IMR-90 (cell line): ENCODE results near the gene GLIS1. TPM values are rescaled to one million over a fixed set of nuclear protein-coding genes. Genes with fewer than 3 reads are reported as not detected.

Source experiments
- ATAC-seq: fragments of 200-7000 bp; cut with Tn5 transposase; 2 replicates; pipeline ENCODE4 v1.9.1; 2020; ENCODE audit warnings: low read depth, mild to moderate bottlenecking, moderate library complexity
- BruUV-seq: library from RNA; stranded (reverse); fragments of 400-500 nt; replicated peaks from 2 replicates; lab custom pipeline; 2021; lab: Mats Ljungman, UMichigan
- CTCF ChIA-PET: fragments of 300-600 bp; formaldehyde crosslinking; extraction: SDS; loops from one replicate; lab custom pipeline; 2021; ENCODE audit warnings: antibody characterized with exemption; lab: Yijun Ruan, JAX
- POLR2A ChIA-PET: fragments of 300-600 bp; sonication (Branson Sonifier 250); formaldehyde crosslinking; loops from one replicate; lab custom pipeline; 2022; ENCODE audit warnings: antibody characterized with exemption; ENCODE audit not compliant: unreplicated experiment; lab: Charles Lee
- DNase-seq: peaks from one replicate; pipeline ENCODE4 v3.0.0; 2013
- H2AFZ ChIP-seq: replicated peaks from 2 replicates; pipeline ENCODE3; 2013; ENCODE audit warnings: low read length, mild to moderate bottlenecking; ENCODE audit not compliant: poor library complexity
- H2AK5ac ChIP-seq: 2 replicates; pipeline ENCODE4 v1.6.1; 2013; ENCODE audit warnings: low read depth, low read length, inconsistent platforms
- H2AK9ac ChIP-seq: replicated peaks from 2 replicates; pipeline ENCODE3; 2013; ENCODE audit warnings: mild to moderate bottlenecking, low read depth, low read length, moderate library complexity; ENCODE audit not compliant: poor library complexity
- H2BK120ac ChIP-seq: 2 replicates; pipeline ENCODE4 v1.6.1; 2013; ENCODE audit warnings: low read depth, low read length, inconsistent platforms
- H2BK15ac ChIP-seq: 3 replicates; pipeline ENCODE4 v1.6.1; 2013; ENCODE audit warnings: low read depth, low read length, inconsistent platforms
- H2BK20ac ChIP-seq: 2 replicates; pipeline ENCODE4 v1.6.1; 2013; ENCODE audit warnings: low read depth, mild to moderate bottlenecking, inconsistent platforms, low read length, moderate library complexity
- H2BK5ac ChIP-seq: 2 replicates; pipeline ENCODE4 v1.6.1; 2013; ENCODE audit warnings: mild to moderate bottlenecking, low read depth, low read length, inconsistent platforms; ENCODE audit not compliant: poor library complexity, severe bottlenecking
- H3K14ac ChIP-seq: replicated peaks from 2 replicates; pipeline ENCODE4 v1.6.1; 2013; ENCODE audit warnings: low read depth, low read length, inconsistent platforms
- H3K18ac ChIP-seq: 2 replicates; pipeline ENCODE4 v1.6.1; 2013; ENCODE audit warnings: low read depth, low read length, control low read depth
- H3K23ac ChIP-seq: 2 replicates; pipeline ENCODE4 v1.6.1; 2013; ENCODE audit warnings: low read depth, low read length, inconsistent platforms
- H3K27ac ChIP-seq: 2 replicates; pipeline ENCODE4 v1.5.1; 2013; ENCODE audit warnings: mild to moderate bottlenecking, control low read depth, low read length; ENCODE audit not compliant: insufficient read depth
- H3K27me3 ChIP-seq: 2 replicates; pipeline ENCODE4 v1.6.1; 2013; ENCODE audit warnings: low read length; ENCODE audit not compliant: control insufficient read depth, insufficient read depth
- H3K36me3 ChIP-seq: 2 replicates; pipeline ENCODE4 v1.6.1; 2013; ENCODE audit warnings: low read length, mixed read lengths; ENCODE audit not compliant: control insufficient read depth, insufficient read depth
- H3K4ac ChIP-seq: 2 replicates; pipeline ENCODE4 v1.6.1; 2013; ENCODE audit warnings: low read depth, low read length, inconsistent platforms
- H3K4me1 ChIP-seq: 2 replicates; pipeline ENCODE4 v1.6.1; 2013; ENCODE audit warnings: low read length, mixed read lengths; ENCODE audit not compliant: control insufficient read depth, insufficient read depth
- H3K4me2 ChIP-seq: 2 replicates; pipeline ENCODE4 v1.6.1; 2013; ENCODE audit warnings: low read depth, mild to moderate bottlenecking, control low read depth, low read length, moderate library complexity
- H3K4me3 ChIP-seq: 2 replicates; pipeline ENCODE4 v1.5.1; 2013; ENCODE audit warnings: low read depth, mild to moderate bottlenecking, control low read depth, low read length, moderate library complexity; ENCODE audit not compliant: insufficient read depth
- H3K56ac ChIP-seq: 2 replicates; pipeline ENCODE4 v1.6.1; 2013; ENCODE audit warnings: low read length, inconsistent platforms; ENCODE audit not compliant: insufficient read depth; ENCODE audit errors: extremely low read depth
- H3K79me1 ChIP-seq, 2 experiments: 2 replicates each; pipeline ENCODE4 v1.6.1; 2013; ENCODE audit warnings: low read length in 2 of 2, inconsistent platforms in 1 of 2, low read depth in 1 of 2
- H3K9ac ChIP-seq: 2 replicates; pipeline ENCODE4 v1.6.1; 2013; ENCODE audit warnings: low read depth, low read length, control low read depth
- H3K9me1 ChIP-seq: 2 replicates; pipeline ENCODE4 v1.6.1; 2013; ENCODE audit warnings: low read length, inconsistent platforms; ENCODE audit not compliant: insufficient read depth
- H3K9me3 ChIP-seq: 2 replicates; pipeline ENCODE4 v1.6.1; 2013; ENCODE audit warnings: low read length; ENCODE audit not compliant: control insufficient read depth, insufficient read depth
- H4K20me1 ChIP-seq: 2 replicates; pipeline ENCODE4 v1.6.1; 2013; ENCODE audit warnings: low read length, inconsistent platforms; ENCODE audit not compliant: insufficient read depth
- H4K5ac ChIP-seq: 2 replicates; pipeline ENCODE4 v1.6.1; 2013; ENCODE audit warnings: mild to moderate bottlenecking, low read depth, low read length, control low read depth
- H4K8ac ChIP-seq, 2 experiments: 2 replicates each; pipeline ENCODE4 v1.6.1; 2013; ENCODE audit warnings: low read depth in 2 of 2, low read length in 2 of 2, control low read depth in 1 of 2, inconsistent platforms in 1 of 2
- H4K91ac ChIP-seq: 2 replicates; pipeline ENCODE4 v1.6.1; 2013; ENCODE audit warnings: low read depth, low read length, inconsistent platforms; ENCODE audit not compliant: insufficient read depth
- BHLHE40 ChIP-seq: fragments of 150-350 bp; IDR thresholded peaks from 2 replicates; pipeline ENCODE4 v1.6.1; 2016; ENCODE audit warnings: mild to moderate bottlenecking, low read depth, low read length
- CEBPB ChIP-seq: IDR thresholded peaks from 2 replicates; pipeline ENCODE4 v1.6.1; 2012; ENCODE audit warnings: low read depth, low read length, improper control_type of control experiment
- CHD1 ChIP-seq: IDR thresholded peaks from 2 replicates; pipeline ENCODE4 v1.6.1; 2012; ENCODE audit warnings: low read depth, low read length, improper control_type of control experiment
- FOS ChIP-seq: fragments of 150-350 bp; IDR thresholded peaks from 2 replicates; pipeline ENCODE4 v1.6.1; 2016; ENCODE audit warnings: low read depth, low read length
- MAFK ChIP-seq: IDR thresholded peaks from 2 replicates; pipeline ENCODE4 v1.6.1; 2012; ENCODE audit warnings: low read depth, low read length, improper control_type of control experiment
- MAZ ChIP-seq: IDR thresholded peaks from 2 replicates; pipeline ENCODE4 v1.6.1; 2012; ENCODE audit warnings: low read depth, mild to moderate bottlenecking, low read length, improper control_type of control experiment, moderate library complexity, borderline replicate concordance
- MXI1 ChIP-seq: IDR thresholded peaks from 2 replicates; pipeline ENCODE4 v1.6.1; 2012; ENCODE audit warnings: low read depth, mild to moderate bottlenecking, low read length, moderate library complexity, borderline replicate concordance
- NFE2L2 ChIP-seq: fragments of 150-350 bp; IDR thresholded peaks from 2 replicates; pipeline ENCODE4 v1.6.1; 2016; ENCODE audit warnings: low read depth, mild to moderate bottlenecking, low read length
- POLR2A ChIP-seq: IDR thresholded peaks from 2 replicates; pipeline ENCODE4 v1.6.1; 2012; ENCODE audit warnings: mild to moderate bottlenecking, low read depth, low read length
- RAD21 ChIP-seq: IDR thresholded peaks from 2 replicates; pipeline ENCODE4 v1.6.1; 2012; ENCODE audit warnings: low read length, improper control_type of control experiment
- RCOR1 ChIP-seq: IDR thresholded peaks from 2 replicates; pipeline ENCODE4 v1.6.1; 2012; ENCODE audit warnings: mild to moderate bottlenecking, low read length, improper control_type of control experiment; ENCODE audit not compliant: insufficient replicate concordance
- RFX5 ChIP-seq: IDR thresholded peaks from 2 replicates; pipeline ENCODE4 v1.8.0; 2012; ENCODE audit warnings: low read depth, mild to moderate bottlenecking, low read length, moderate library complexity
- WGBS, 2 experiments: methylation state at CpG; one replicate each; pipeline versions ENCODE4 v1.1.5 to v1.1.7; 2013; ENCODE audit warnings: missing lambda C conversion rate in 2 of 2; ENCODE audit not compliant: insufficient read length in 1 of 2; ENCODE audit errors: extremely low coverage in 2 of 2; 5-methylcytosine and 5-hydroxymethylcytosine counted together
- dilution Hi-C: fragments of 300-500 bp; cut with HindIII; formaldehyde crosslinking; loops from one replicate; pipeline ENCODE4 v1.14.3; 2018; ENCODE audit warnings: low sequenced_read_pairs; ENCODE audit not compliant: unreplicated experiment
- in situ Hi-C: fragments of 300-500 bp; cut with MboI; formaldehyde crosslinking; loops from 3 replicates; pipeline ENCODE4 v1.14.3; 2019; ENCODE audit warnings: low sequenced_read_pairs, inconsistent platforms, mixed read lengths
- intact Hi-C: fragments of 100-400 bp; cut with micrococcal nuclease; formaldehyde crosslinking; loops from 2 replicates; pipeline ENCODE4 v1.10.0; 2022
- polyA plus RNA-seq, 3 experiments: library from polyadenylated mRNA; depleted of rRNA; stranded (reverse); fragments of >200 nt; gene quantifications; 2 replicates each; pipeline ENCODE4 v1.2.3, GENCODE V29; 2012; ENCODE audit warnings: low replicate concordance in 1 of 3
- total RNA-seq: library from RNA; depleted of rRNA; stranded (reverse); fragments of >200 nt; gene quantifications from 2 replicates; pipeline ENCODE4 v1.2.3, GENCODE V29; 2012
- TF ChIP-seq, protein P1 (sequence below): conservative IDR thresholded peaks from 2 replicates; pipeline ENCODE4 v1.5.1; 2012; ENCODE audit warnings: mild to moderate bottlenecking, low read depth, low read length, improper control_type of control experiment
- TF ChIP-seq, protein P2 (sequence below): fragments of 150-350 bp; IDR thresholded peaks from 2 replicates; pipeline ENCODE4 v1.6.1; 2017; ENCODE audit warnings: mild to moderate bottlenecking, antibody characterized with exemption, low read length, low read depth
- TF ChIP-seq, protein P3 (sequence below): fragments of 150-350 bp; IDR thresholded peaks from 2 replicates; pipeline ENCODE4 v1.6.1; 2016; ENCODE audit warnings: low read depth, mild to moderate bottlenecking, low read length, moderate library complexity, borderline replicate concordance

The GLIS1 gene
- total and polyA plus RNA-seq, 2 of the 4 experiments (the other 2 are of a cell fraction): 0.18 to 2.3 TPM

DNA sequence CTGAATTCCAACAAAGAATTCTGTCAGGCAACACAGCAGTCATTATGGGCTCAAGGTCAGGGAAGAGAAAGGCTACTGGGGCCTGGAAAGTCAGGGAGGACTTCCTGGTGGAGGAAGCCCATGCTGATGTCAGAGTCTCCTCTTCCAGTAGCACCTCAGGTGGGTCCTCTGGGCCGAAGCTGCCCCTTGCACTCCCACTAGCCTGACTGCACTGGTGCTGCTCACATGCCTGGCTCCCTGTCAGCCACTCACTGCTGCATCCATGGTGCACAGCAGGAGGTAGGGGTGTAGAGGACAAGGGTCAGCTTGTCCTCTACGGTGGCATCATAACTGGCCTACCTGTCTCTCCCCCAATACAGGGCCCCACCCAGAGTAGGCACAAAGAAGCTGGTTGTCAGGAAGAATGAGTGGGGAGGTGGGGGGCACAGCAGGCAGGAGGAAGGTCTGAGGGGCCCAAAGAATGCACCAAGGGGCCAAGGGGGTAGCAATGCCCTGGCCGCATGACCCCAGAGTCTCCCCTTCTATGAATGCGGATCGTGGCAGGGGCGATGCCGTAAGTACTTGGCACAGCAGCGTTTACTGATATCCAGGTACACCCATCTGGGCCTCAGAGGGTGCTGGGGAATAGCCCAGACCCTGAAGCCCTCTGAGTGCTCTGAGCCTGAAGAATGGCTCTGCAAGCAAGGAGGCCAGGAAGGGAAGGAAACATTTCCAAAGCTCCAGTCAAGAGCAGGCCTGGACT is 80.3 kb downstream of the GLIS1 start:
- no peaks in the 10 kb centered on the region for H3K9me3 ChIP-seq
- no peak overlapping the region for H3K27ac ChIP-seq
- ChIA-PET CTCF (no interaction called here), POLR2A (no interaction called here)
- no peak for DNase-seq
- in situ Hi-C loops (no loop called here), intact Hi-C loops (no loop called here), dilution Hi-C loops (no loop called here)
- H3K56ac ChIP-seq: no peak overlapping the region
- no peak overlapping the region for H2BK120ac ChIP-seq
- peaks cover 2 to 32% of the 10 kb centered on the region in 2 experiments for H3K79me1 ChIP-seq
- H3K9me1 ChIP-seq: peaks cover 41% of the 10 kb centered on the region
- H2BK20ac ChIP-seq: 0 out of 2 replicates have a peak overlapping the region, but pooled peaks have one; percentile 14
- no peak overlapping the region for H3K4ac ChIP-seq
- WGBS, 2 experiments: 91% methylated on average over 6 of the region's 8 CpGs; no CpG with 5 or more reads in 1 of the 2 experiments
- peaks cover 6% of the 10 kb centered on the region for H3K27me3 ChIP-seq
- no TSS peak for BruUV-seq
- no peak overlapping the region for H3K4me3 ChIP-seq
- H3K4me1 ChIP-seq: peaks cover 23% of the 10 kb centered on the region
- H2BK5ac ChIP-seq: no peak overlapping the region
- no peak overlapping the region for H3K4me2 ChIP-seq
- H3K14ac ChIP-seq: no peak overlapping the region
- no peaks in the 10 kb centered on the region; the same call in none of the 2 replicates for H3K36me3 ChIP-seq
- H3K23ac ChIP-seq: no peak overlapping the region
- no peak overlapping the region for H2BK15ac ChIP-seq
- H4K5ac ChIP-seq: no peak overlapping the region
- H4K91ac ChIP-seq: no peak overlapping the region
- peaks cover 21% of the 10 kb centered on the region; the same call in 1 of the 2 replicates for H4K20me1 ChIP-seq
- H3K18ac ChIP-seq: no peak overlapping the region
- ATAC-seq: no peak
- H2AK9ac ChIP-seq: no peak overlapping the region
- H2AK5ac ChIP-seq: no peak overlapping the region
- H4K8ac ChIP-seq: no peak overlapping the region
- H3K9ac ChIP-seq: no peak overlapping the region
- no peak overlapping the region for H2AFZ ChIP-seq
- TF ChIP-seq, protein P1, sequence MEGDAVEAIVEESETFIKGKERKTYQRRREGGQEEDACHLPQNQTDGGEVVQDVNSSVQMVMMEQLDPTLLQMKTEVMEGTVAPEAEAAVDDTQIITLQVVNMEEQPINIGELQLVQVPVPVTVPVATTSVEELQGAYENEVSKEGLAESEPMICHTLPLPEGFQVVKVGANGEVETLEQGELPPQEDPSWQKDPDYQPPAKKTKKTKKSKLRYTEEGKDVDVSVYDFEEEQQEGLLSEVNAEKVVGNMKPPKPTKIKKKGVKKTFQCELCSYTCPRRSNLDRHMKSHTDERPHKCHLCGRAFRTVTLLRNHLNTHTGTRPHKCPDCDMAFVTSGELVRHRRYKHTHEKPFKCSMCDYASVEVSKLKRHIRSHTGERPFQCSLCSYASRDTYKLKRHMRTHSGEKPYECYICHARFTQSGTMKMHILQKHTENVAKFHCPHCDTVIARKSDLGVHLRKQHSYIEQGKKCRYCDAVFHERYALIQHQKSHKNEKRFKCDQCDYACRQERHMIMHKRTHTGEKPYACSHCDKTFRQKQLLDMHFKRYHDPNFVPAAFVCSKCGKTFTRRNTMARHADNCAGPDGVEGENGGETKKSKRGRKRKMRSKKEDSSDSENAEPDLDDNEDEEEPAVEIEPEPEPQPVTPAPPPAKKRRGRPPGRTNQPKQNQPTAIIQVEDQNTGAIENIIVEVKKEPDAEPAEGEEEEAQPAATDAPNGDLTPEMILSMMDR: no peak
- TF ChIP-seq RFX5 (no peak), MAFK (no peak), NFE2L2 (no peak), FOS (no peak), MXI1 (no peak), MAZ (no peak), CHD1 (no peak), POLR2A (no peak), CEBPB (no peak), RCOR1 (no peak), RAD21 (no peak), BHLHE40 (no peak)
- TF ChIP-seq, protein P2, sequence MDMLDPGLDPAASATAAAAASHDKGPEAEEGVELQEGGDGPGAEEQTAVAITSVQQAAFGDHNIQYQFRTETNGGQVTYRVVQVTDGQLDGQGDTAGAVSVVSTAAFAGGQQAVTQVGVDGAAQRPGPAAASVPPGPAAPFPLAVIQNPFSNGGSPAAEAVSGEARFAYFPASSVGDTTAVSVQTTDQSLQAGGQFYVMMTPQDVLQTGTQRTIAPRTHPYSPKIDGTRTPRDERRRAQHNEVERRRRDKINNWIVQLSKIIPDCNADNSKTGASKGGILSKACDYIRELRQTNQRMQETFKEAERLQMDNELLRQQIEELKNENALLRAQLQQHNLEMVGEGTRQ: no peak
- TF ChIP-seq, protein P3, sequence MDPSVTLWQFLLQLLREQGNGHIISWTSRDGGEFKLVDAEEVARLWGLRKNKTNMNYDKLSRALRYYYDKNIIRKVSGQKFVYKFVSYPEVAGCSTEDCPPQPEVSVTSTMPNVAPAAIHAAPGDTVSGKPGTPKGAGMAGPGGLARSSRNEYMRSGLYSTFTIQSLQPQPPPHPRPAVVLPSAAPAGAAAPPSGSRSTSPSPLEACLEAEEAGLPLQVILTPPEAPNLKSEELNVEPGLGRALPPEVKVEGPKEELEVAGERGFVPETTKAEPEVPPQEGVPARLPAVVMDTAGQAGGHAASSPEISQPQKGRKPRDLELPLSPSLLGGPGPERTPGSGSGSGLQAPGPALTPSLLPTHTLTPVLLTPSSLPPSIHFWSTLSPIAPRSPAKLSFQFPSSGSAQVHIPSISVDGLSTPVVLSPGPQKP: no peak
